NCI-H82 treated with DMSO at 0.1 percent for 48 hours (cell line): Measurements from ENCODE around the gene TMEM135.
A peak's percentile ranks its signal among the peaks of the same experiment; 100 is the strongest.
"Not testable (repeated sequence)": the region's sequence is repeated elsewhere in the genome, so short reads cannot be mapped to it uniquely, and the experiment has no call there.

Source experiments
- DNase-seq: peaks from one replicate; lab custom pipeline; 2025; ENCODE audit not compliant: unreplicated experiment; lab: John Stamatoyannopoulos, UW

Gene TMEM135

GRCh38 chr11:87076260-87076783, 38.6 kb downstream of the TMEM135 start:
- DNase-seq: no peak

GRCh38 chr11:87076874-87077429, 39.2 kb downstream of the TMEM135 start:
- no peak for DNase-seq

GRCh38 chr11:87081358-87081757, 43.6 kb downstream of the TMEM135 start:
- DNase-seq: no peak

- no peak for DNase-seq
Observed at GRCh38 chr11:87082590-87082989, 44.9 kb downstream of the TMEM135 start.

GRCh38 chr11:87083029-87083428, 45.3 kb downstream of the TMEM135 start:
- DNase-seq: peak; percentile 78

- no peak for DNase-seq
Observed at GRCh38 chr11:87092159-87092558, 54.4 kb downstream of the TMEM135 start.

- no peak for DNase-seq
Observed at GRCh38 chr11:87092567-87092966, 54.8 kb downstream of the TMEM135 start.

- peak; percentile 2 for DNase-seq
Observed at GRCh38 chr11:87097582-87097981, 59.8 kb downstream of the TMEM135 start.

GRCh38 chr11:87101956-87102580, 64.3 kb downstream of the TMEM135 start:
- DNase-seq: no peak

GRCh38 chr11:87105826-87106225, 68.1 kb downstream of the TMEM135 start:
- not testable (repeated sequence) for DNase-seq

GRCh38 chr11:87107379-87107778, 69.6 kb downstream of the TMEM135 start:
- not testable (repeated sequence) for DNase-seq

GRCh38 chr11:87110443-87111131, 72.9 kb downstream of the TMEM135 start:
- DNase-seq: no peak

- no peak for DNase-seq
Observed at GRCh38 chr11:87114093-87114492, 76.4 kb downstream of the TMEM135 start.

GRCh38 chr11:87116185-87116584, 78.5 kb downstream of the TMEM135 start:
- DNase-seq: no peak

- no peak for DNase-seq
Observed at GRCh38 chr11:87120937-87121336, 83.2 kb downstream of the TMEM135 start.

- DNase-seq: no peak
Observed at GRCh38 chr11:87122852-87123251, 85.1 kb downstream of the TMEM135 start.

- no peak for DNase-seq
Observed at GRCh38 chr11:87125257-87125656, 87.5 kb downstream of the TMEM135 start.

GRCh38 chr11:87127101-87127500, 89.4 kb downstream of the TMEM135 start:
- no peak for DNase-seq

GRCh38 chr11:87128372-87128771, 90.6 kb downstream of the TMEM135 start:
- DNase-seq: no peak

GRCh38 chr11:87134524-87135106, 96.9 kb downstream of the TMEM135 start:
- DNase-seq: no peak

GRCh38 chr11:87136236-87136635, 98.5 kb downstream of the TMEM135 start:
- no peak for DNase-seq

- no peak for DNase-seq
Observed at GRCh38 chr11:87137711-87138110, 100.0 kb downstream of the TMEM135 start.
